Caki2 (cell line): ENCODE data around the gene SMDT1. TPM values are rescaled to one million over a fixed set of nuclear protein-coding genes. Genes with fewer than 3 reads are reported as not detected.
"Not testable (repeated sequence)": the region's sequence is repeated elsewhere in the genome, so short reads cannot be mapped to it uniquely, and the experiment has no call there.

Experiments
- DNase-seq: peaks from one replicate; pipeline ENCODE4 v3.0.0-alpha.2; 2015; ENCODE audit warnings: low read depth
- in situ Hi-C: cut with HindIII; loops from 2 replicates; pipeline ENCODE4 v1.10.0; 2016; ENCODE audit warnings: low sequenced_read_pairs, low pct_unique_long_range_greater_than_20kb, mixed read lengths
- total RNA-seq: library from RNA; depleted of rRNA; stranded (reverse); fragments of >200 nt; shearing (Covaris generic); gene quantifications from 2 replicates; pipeline ENCODE4 v1.2.3, GENCODE V29; 2014; ENCODE audit warnings: low replicate concordance

SMDT1 gene
- total RNA-seq, 1 experiment from 2014 or later = 19.9 TPM

DNA sequence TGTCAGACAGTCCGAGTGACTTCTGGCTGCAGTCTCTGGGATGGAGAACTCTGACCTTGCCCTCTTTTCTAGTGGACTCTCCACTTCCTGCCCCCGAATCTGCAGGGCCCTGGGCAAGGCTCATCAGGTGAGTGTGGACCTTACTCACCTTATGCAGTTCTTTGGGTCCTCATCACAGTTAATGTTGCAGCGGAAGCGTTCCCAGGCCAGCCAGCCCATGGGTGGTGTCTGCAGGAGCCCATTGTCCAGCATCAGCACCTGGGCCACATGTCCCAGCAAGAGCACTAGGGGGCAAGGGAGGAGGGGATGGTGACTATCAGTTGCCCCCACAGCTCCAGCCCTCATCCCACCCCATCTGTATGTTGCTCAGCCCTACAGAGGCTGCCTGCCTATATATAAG lies 11.2 kb upstream of the SMDT1 start:
- in situ Hi-C loops = no loop called here
- DNase-seq = no peak

GRCh38 chr22:42069801-42070516 lies 9.5 kb upstream of the SMDT1 start:
- DNase-seq = no peak

DNA sequence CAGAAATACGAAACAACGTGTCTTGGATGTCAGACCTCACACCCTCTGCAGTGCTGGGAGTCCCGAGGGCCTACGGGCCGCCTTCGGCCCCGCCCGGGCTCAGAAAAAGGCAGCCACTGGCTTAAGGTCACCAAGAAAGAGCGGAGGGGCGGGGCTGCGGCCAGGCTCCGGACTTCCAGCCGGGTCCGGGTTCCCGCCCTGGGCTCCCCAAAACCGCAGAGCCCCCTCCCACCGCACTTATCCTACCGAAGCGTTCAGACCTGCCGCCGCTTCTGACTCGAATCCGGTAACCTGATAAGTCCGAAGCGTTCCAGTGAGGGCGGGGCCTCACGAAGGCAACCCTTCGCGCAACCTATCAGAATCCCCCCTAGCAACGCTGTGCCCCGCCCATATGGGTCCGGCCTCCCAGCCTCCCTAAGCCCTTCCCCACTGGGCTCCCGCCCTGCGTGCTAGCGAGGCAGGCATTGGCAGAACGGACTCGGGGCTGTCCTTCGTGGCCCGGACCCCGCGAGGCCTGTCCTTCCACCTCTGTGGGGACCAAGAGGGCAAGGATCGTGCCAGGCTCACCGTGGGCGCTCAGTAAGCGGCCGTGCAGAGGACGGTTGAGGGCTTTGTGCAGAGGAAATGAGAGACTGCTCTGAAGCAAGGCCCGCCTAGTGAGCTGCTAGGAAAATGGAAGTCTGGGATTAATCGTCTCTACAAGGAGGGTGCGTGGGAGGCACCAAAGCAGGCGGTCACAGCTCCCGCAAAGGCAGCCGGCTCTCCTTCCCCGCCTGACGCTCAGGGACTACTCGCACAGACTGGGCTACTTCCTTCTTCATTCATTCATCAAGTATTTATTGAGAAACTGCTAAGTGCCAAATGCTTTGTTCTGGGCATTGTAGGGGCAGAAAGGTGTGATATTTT lies 8.7 kb upstream of the SMDT1 start, which contains the start of gene NAGA:
Gene NAGA, minus strand, starts transcription at position 296 of the 906 bp plus-strand sequence. CDS start 515 bp downstream, outside the sequence.
- peak; percentile 97 for DNase-seq
- in situ Hi-C loops = no loop called here

More at GRCh38 chr22:42069801-42070516, 9.5 kb upstream of the SMDT1 start:
- in situ Hi-C loops = no loop called here

DNA sequence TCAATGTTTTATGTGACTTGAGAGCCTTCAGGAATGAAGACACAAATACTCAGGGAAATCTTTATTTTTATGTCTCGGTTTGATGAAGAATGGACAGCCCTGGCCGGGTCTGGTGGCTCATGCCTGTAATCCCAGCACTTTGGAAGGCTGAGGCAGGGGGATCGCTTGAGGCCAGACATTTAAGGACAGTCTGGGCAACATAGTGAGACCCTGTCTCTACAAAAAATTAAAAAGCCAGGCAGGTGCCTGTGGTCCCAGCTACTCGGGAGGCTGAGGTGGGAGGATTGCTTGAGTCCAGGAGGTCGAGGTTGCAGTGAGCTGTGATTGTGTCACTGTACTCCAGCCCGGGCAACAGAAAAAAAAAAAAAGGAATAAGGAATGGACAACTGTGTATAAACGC lies 8.0 kb upstream of the SMDT1 start:
- DNase-seq, in situ Hi-C loops: not testable (repeated sequence)

- DNase-seq = no peak
- in situ Hi-C loops = no loop called here
Observed at GRCh38 chr22:42072606-42073330, 6.7 kb upstream of the SMDT1 start.

DNA sequence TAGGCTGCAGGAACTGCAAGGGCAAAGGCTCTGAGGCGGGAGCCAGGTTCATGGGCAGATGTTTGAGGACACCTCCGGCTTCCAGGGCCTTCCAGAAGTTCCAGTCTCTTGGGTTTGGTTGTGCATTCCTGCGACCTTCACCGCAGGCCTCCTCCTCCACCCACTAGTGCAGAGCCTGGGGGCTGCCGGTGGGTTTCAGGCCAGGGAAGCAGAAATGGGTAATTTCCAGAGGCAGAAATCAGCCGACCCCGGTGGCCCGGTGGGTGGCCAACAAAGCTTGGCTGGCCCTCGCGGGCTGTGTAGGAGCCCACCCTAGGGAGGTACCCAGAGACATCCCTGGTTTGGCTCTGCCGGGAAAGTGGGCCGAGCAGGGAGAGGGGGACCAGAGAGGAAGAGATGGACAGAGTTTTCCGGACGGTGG lies 5.9 kb upstream of the SMDT1 start:
- no peak for DNase-seq
- in situ Hi-C loops = no loop called here

DNA sequence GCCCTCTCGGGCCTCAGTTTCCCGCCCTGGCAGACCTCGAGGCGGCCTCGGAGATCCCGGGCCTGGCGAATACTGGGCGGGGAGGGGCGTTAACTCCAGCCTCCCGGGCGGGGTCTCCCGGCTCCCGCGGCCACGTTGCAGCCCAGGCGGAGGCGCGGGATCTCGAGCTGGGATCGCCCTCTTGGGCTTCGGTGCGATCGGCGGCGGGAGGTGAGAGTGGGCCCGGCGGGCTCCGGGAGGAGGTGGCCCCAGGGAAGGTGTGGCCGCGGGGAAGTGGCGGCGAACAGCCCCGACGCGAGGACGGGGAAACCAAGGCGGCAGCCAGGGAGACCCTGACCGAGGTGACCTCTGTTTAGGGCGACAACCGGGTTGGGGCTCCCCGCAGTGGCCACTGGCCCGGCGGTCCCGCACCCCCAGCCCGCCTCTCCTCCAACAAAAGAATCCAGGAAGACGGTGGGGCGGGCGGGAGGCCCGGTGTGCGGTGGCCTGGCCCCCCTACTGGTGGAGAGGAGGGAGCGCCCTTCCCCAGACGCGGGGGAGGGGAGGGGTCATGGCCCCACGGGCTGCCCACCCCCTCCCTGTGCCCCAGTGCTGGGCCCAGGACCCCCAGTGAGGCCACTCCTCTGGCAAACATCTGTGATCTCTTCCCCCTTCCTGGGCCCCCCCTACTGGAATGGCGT lies 5.2 kb upstream of the SMDT1 start, which contains the start of gene PHETA2:
Gene PHETA2, plus strand, starts transcription at position 117 of the 680 bp plus-strand sequence. CDS start 3,046 bp downstream, outside the sequence.
- no peak for DNase-seq
- in situ Hi-C loops = no loop called here

GRCh38 chr22:42074846-42075676 lies 4.4 kb upstream of the SMDT1 start:
- in situ Hi-C loops = loop anchor here (25.0 kb wide), 1 partner anchor 112 kb away; no protein-coding TSS in a partner anchor
- DNase-seq = no peak

DNA sequence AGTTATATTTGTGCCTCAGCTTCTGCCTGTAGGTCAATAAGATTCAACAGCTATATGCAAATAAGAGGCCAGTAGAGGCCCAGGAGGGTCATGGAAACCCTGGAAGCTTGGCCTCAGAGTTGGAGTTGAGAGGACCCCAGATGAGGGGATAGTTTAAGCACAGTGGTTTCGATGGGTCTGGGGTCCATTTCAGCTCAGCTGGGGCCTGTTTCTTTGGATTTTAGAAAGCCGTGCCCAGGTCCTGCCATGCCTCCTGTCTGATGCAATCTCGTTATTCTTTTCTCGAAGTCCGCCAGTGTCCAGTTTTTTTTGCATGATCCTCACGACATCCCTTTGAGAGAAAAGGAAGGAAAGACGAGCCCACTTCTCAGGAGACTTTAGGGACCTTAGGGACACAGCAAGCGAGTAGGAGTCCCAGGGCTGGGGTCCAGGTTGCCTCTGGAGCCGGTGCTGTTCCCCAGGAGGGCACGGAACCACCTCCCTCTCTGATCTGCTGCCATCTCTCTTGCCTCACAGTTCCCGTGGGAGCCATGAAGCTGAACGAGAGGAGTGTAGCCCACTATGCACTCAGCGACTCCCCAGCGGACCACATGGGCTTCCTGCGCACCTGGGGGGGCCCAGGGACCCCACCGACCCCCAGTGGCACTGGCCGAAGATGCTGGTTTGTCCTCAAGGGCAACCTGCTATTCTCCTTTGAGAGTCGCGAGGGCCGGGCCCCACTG lies 2.6 kb upstream of the SMDT1 start:
- in situ Hi-C loops = loop anchor here (25.0 kb wide), 1 partner anchor 110 kb away; no protein-coding TSS in a partner anchor
- DNase-seq = no peak

DNA sequence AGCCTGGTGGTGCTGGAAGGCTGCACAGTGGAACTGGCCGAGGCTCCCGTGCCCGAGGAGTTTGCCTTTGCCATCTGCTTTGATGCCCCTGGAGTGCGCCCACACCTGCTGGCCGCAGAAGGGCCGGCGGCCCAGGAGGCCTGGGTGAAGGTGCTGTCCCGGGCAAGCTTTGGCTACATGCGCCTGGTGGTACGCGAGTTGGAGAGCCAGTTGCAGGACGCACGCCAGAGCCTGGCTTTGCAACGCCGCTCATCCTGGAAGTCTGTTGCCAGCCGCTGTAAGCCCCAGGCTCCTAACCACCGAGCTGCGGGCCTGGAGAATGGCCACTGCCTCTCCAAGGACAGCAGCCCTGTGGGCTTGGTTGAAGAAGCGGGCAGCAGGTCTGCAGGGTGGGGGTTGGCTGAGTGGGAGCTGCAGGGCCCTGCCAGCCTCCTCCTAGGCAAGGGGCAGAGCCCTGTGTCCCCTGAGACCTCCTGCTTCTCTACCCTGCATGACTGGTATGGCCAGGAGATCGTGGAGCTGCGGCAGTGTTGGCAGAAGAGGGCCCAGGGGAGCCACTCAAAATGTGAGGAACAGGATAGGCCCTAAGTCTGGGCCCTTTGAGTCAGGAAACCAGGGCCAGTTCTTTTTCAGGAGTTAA lies 1.9 kb upstream of the SMDT1 start:
- in situ Hi-C loops = loop anchor here (25.0 kb wide), 1 partner anchor 110 kb away; no protein-coding TSS in a partner anchor
- no peak for DNase-seq

DNA sequence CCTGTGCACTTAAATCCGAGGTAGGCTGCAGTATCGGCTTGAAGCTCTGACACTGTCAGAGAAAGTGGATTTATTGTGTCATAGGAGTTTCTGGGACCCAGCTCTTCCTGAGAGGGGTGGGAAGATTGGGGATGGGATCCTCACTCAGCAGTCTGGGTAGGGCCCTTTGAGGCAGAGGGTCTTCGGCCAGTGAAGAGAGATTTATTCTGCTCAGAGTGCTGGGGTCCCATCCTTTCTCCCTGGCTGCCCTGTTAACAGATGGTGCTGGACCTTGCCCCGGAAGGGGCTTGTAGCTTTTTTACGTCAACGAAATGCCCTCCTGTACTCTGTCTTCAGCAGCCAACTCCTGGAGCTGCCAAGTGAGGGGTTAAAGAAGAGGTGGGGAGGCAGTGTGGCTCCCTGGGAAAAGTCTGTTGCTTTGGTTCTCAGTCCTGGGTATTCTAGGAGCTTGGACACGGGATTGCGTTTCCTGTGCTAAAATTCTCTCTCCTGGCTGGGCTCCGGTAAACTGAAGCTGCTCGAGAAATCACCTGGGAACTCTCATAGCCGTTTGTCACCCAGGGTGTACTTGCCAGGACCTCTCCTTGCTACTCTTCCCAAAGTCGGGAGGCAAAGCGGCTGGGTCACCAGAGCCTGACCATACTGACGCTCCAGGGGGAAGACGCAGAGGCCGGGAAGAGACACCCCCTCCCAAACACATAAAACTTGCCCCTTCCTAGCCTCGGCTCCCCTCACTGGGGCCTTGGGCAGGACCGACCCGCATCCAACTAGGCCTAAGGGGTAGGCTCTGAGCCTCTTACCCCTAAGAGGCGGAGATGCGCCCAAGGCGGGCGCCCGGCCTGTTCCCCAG lies 806 bp upstream of the SMDT1 start:
- no peak for DNase-seq
- in situ Hi-C loops = loop anchor here (25.0 kb wide), 1 partner anchor 109 kb away; no protein-coding TSS in a partner anchor

- DNase-seq = no peak
- in situ Hi-C loops = loop anchor here (25.0 kb wide), 1 partner anchor 107 kb away; no protein-coding TSS in a partner anchor
Observed at GRCh38 chr22:42080287-42080686, 787 bp downstream of the SMDT1 start.

DNA sequence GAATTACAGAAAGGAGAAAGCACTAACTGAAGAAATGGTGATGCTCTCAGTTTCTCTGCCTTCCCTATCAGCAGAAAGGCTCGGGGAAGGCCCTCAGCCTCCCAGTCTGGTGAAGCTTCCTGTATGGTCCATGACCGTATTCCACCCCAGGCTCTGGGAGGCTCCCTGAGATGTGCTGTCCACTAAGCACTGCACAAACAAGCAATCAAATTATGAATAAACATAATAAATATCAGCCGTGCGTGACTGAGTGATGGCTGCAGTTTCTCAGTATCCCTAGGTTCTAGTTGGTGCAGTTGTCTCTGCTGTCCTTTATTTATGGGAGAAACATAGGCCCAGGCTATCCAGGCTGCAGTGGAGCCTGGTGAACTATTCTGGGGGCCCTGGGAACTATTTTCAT lies 3.6 kb downstream of the SMDT1 start:
- no peak for DNase-seq
- in situ Hi-C loops = loop anchor here (25.0 kb wide), 1 partner anchor 104 kb away; no protein-coding TSS in a partner anchor

- no peak for DNase-seq
- in situ Hi-C loops = loop anchor here (25.0 kb wide), 1 partner anchor 102 kb away; no protein-coding TSS in a partner anchor
Observed at GRCh38 chr22:42084874-42085273, 5.4 kb downstream of the SMDT1 start.

DNA sequence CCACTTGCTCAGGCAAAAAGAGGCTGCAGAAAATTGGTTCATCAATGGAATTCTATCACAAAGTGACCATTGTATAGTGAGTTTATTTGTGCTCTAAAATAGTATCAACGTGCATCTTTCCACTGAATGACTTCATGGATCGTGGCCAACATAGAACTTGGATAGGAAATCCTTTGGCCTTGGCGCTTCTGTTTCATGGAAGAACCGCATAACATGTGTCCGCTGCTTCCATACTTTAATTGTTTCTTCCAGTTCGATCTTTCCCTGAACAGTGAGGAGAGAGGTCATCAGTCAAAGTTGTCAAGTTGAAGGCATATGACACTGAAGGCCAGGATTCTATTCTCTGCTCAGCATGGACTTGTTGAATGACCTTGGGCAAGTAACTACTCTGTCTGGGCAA lies 6.6 kb downstream of the SMDT1 start:
- in situ Hi-C loops = loop anchor here (25.0 kb wide), 1 partner anchor 101 kb away; no protein-coding TSS in a partner anchor
- no peak for DNase-seq
